H9 (cell line): Measurements from ENCODE around the gene TCF7L2. TPM values are rescaled to one million over a fixed set of nuclear protein-coding genes. Genes with fewer than 3 reads are reported as not detected.

Experiments
- DNase-seq: peaks from one replicate; pipeline ENCODE4 v3.0.0-alpha.2; 2017
- H2AFZ ChIP-seq: one replicate; pipeline ENCODE4 v1.6.1; 2013; ENCODE audit warnings: mild to moderate bottlenecking, low read length, control low read depth, moderate library complexity
- H2AK5ac ChIP-seq: 2 replicates; pipeline ENCODE4 v1.6.1; 2013; ENCODE audit warnings: low read length, control low read depth, mixed read lengths; ENCODE audit not compliant: insufficient read length
- H2BK120ac ChIP-seq: one replicate; pipeline ENCODE4 v1.6.1; 2013; ENCODE audit warnings: low read depth, mild to moderate bottlenecking, low read length, control low read depth, inconsistent platforms; ENCODE audit not compliant: poor library complexity, severe bottlenecking
- H2BK12ac ChIP-seq: 2 replicates; pipeline ENCODE4 v1.6.1; 2013; ENCODE audit warnings: low read length, control low read depth, mixed read lengths, low read depth; ENCODE audit not compliant: insufficient read length
- H2BK15ac ChIP-seq: 2 replicates; pipeline ENCODE4 v1.6.1; 2013; ENCODE audit warnings: low read depth, low read length, control low read depth
- H2BK20ac ChIP-seq: one replicate; pipeline ENCODE4 v1.6.1; 2013; ENCODE audit warnings: low read depth, mild to moderate bottlenecking, low read length, control low read depth, inconsistent platforms; ENCODE audit not compliant: poor library complexity, severe bottlenecking
- H2BK5ac ChIP-seq: 2 replicates; pipeline ENCODE4 v1.6.1; 2013; ENCODE audit warnings: low read length, control low read depth, mixed read lengths; ENCODE audit not compliant: insufficient read length
- H3K14ac ChIP-seq: 2 replicates; pipeline ENCODE4 v1.6.1; 2013; ENCODE audit warnings: low read length, control low read depth; ENCODE audit not compliant: insufficient read depth
- H3K18ac ChIP-seq: 2 replicates; pipeline ENCODE4 v1.6.1; 2013; ENCODE audit warnings: low read depth, mild to moderate bottlenecking, mixed read lengths, low read length, control low read depth; ENCODE audit not compliant: insufficient read length
- H3K23ac ChIP-seq: 2 replicates; pipeline ENCODE4 v1.6.1; 2013; ENCODE audit warnings: low read length, control low read depth, mixed read lengths, low read depth; ENCODE audit not compliant: insufficient read length
- H3K23me2 ChIP-seq: 2 replicates; pipeline ENCODE4 v1.6.1; 2013; ENCODE audit warnings: low read depth, mild to moderate bottlenecking, mixed read lengths, low read length, control low read depth; ENCODE audit not compliant: insufficient read length, poor library complexity, severe bottlenecking
- H3K27ac ChIP-seq: 2 replicates; pipeline ENCODE4 v1.5.1; 2013; ENCODE audit warnings: low read length, control low read depth, mixed read lengths, low read depth; ENCODE audit not compliant: insufficient read length
- H3K27me3 ChIP-seq: 2 replicates; pipeline ENCODE4 v1.6.1; 2013; ENCODE audit warnings: low read length, control low read depth, inconsistent platforms; ENCODE audit not compliant: insufficient read depth
- H3K4ac ChIP-seq: 2 replicates; pipeline ENCODE4 v1.6.1; 2013; ENCODE audit warnings: low read depth, mild to moderate bottlenecking, control low read depth, inconsistent platforms, low read length, moderate library complexity
- H3K4me1 ChIP-seq: 2 replicates; pipeline ENCODE4 v1.6.1; 2013; ENCODE audit warnings: low read length, control low read depth, inconsistent platforms; ENCODE audit not compliant: insufficient read depth
- H3K4me2 ChIP-seq: 2 replicates; pipeline ENCODE4 v1.6.1; 2013; ENCODE audit warnings: low read length, control low read depth, mixed read lengths; ENCODE audit not compliant: insufficient read length, insufficient read depth
- H3K56ac ChIP-seq: 2 replicates; pipeline ENCODE4 v1.6.1; 2013; ENCODE audit warnings: low read depth, mild to moderate bottlenecking, mixed read lengths, low read length, control low read depth; ENCODE audit not compliant: insufficient read length
- H3K79me1 ChIP-seq: 2 replicates; pipeline ENCODE4 v1.6.1; 2013; ENCODE audit warnings: low read depth, mild to moderate bottlenecking, moderate library complexity, low read length, control low read depth, inconsistent platforms; ENCODE audit not compliant: insufficient read depth, poor library complexity, severe bottlenecking
- H3K79me2 ChIP-seq: 2 replicates; pipeline ENCODE4 v1.6.1; 2013; ENCODE audit warnings: low read length, control low read depth, inconsistent platforms; ENCODE audit not compliant: insufficient read depth
- H3K9ac ChIP-seq: 2 replicates; pipeline ENCODE4 v1.6.1; 2013; ENCODE audit warnings: low read length, control low read depth, mixed read lengths; ENCODE audit not compliant: insufficient read length; ENCODE audit errors: extremely low read depth
- H3K9me3 ChIP-seq: one replicate; pipeline ENCODE4 v1.6.1; 2013; ENCODE audit warnings: low read depth, low read length, inconsistent platforms; ENCODE audit not compliant: control insufficient read depth
- H3T11ph ChIP-seq: one replicate; pipeline ENCODE4 v1.6.1; 2013; ENCODE audit warnings: mild to moderate bottlenecking, low read length, control low read depth, inconsistent platforms
- H4K20me1 ChIP-seq: one replicate; pipeline ENCODE4 v1.6.1; 2013; ENCODE audit not compliant: control insufficient read depth, insufficient read length, insufficient read depth
- H4K5ac ChIP-seq: 2 replicates; pipeline ENCODE4 v1.6.1; 2013; ENCODE audit warnings: low read depth, mild to moderate bottlenecking, mixed read lengths, low read length, control low read depth; ENCODE audit not compliant: insufficient read length
- H4K8ac ChIP-seq: replicated peaks from 2 replicates; pipeline ENCODE4 v1.6.1; 2013; ENCODE audit warnings: low read length, control low read depth, mixed read lengths, low read depth; ENCODE audit not compliant: insufficient read length
- H4K91ac ChIP-seq: 2 replicates; pipeline ENCODE4 v1.6.1; 2013; ENCODE audit warnings: low read depth, mild to moderate bottlenecking, moderate library complexity, mixed read lengths, low read length, control low read depth; ENCODE audit not compliant: insufficient read length
- H3K27ac Mint-ChIP-seq, 3 experiments: 2 replicates in 2 of 3; 3 replicates in 1 of 3; pipeline ENCODE4 v1.8.0; 2020 to 2021; ENCODE audit warnings: mixed read lengths in 3 of 3, mild to moderate bottlenecking in 1 of 3, moderate library complexity in 1 of 3
- H3K27me3 Mint-ChIP-seq: 2 replicates; pipeline ENCODE4 v1.8.0; 2021; ENCODE audit warnings: low read depth, mild to moderate bottlenecking, moderate library complexity, mixed read lengths
- H3K36me3 Mint-ChIP-seq, 3 experiments: 2 replicates in 2 of 3; 3 replicates in 1 of 3; pipeline ENCODE4 v1.8.0; 2020 to 2021; ENCODE audit warnings: low read depth in 3 of 3, mixed read lengths in 3 of 3; ENCODE audit not compliant: insufficient read depth in 1 of 3
- H3K4me1 Mint-ChIP-seq, 2 experiments: 2 replicates each; pipeline ENCODE4 v1.8.0; 2020; ENCODE audit warnings: mixed read lengths in 2 of 2
- H3K4me3 Mint-ChIP-seq, 2 experiments: 2 replicates in 1 of 2; 3 replicates in 1 of 2; pipeline ENCODE4 v1.8.0; 2020 to 2021; ENCODE audit warnings: mild to moderate bottlenecking in 2 of 2, mixed read lengths in 2 of 2, moderate library complexity in 1 of 2
- H3K9me3 Mint-ChIP-seq, 2 experiments: 2 replicates in 1 of 2; 3 replicates in 1 of 2; pipeline ENCODE4 v1.8.0; 2020; ENCODE audit warnings: mild to moderate bottlenecking in 2 of 2, mixed read lengths in 2 of 2, moderate library complexity in 1 of 2
- WGBS: extraction: QIAGEN DNeasy Blood & Tissue Kit; methylation state at CpG from one replicate; pipeline ENCODE4 v1.1.7; 2013; ENCODE audit warnings: missing lambda C conversion rate, low lambda C conversion rate, mixed read lengths; ENCODE audit not compliant: insufficient read length; ENCODE audit errors: extremely low coverage; 5-methylcytosine and 5-hydroxymethylcytosine counted together
- total RNA-seq: library from RNA; stranded (reverse); gene quantifications from 2 replicates; pipeline ENCODE4 v1.2.1, GENCODE V29; 2021
- TF ChIP-seq, protein P1 (sequence below): fragments of 200-600 bp; sonication (generic); conservative IDR thresholded peaks from 3 replicates; pipeline ENCODE4 v1.8.0; 2021; ENCODE audit warnings: antibody characterized with exemption, mild to moderate bottlenecking

TCF7L2 gene
- total RNA-seq, 1 experiment from 2014 or later: 71.1 TPM

DNA sequence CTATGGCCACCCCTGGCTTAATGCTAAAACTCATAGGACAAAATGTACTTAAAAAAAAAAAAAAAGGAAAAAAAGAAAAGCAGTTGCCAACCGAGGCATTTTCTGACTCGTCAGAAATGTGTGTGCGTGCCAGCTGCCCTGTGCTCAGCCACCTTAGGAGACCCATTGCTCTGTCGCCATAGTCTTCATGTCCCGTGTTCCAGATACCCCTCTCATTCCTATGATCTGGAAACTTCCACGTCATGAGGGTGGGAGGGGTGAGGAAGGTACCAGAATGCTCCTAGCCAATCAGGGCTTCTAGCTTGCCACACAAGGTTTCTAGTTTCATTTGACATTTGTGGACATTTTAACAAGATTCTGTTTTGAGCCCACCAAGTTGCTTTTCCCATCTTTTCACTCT, 212.9 kb downstream of the TCF7L2 start:
- peaks cover 28 to 74% (median 63%) of the 10 kb centered on the region in 3 experiments; a peak in 6 of 7 replicates for H3K36me3 Mint-ChIP-seq
- Histone ChIP-seq H3K4me2 (no peak overlapping the region), H3K27ac (no peak overlapping the region), H2BK5ac (no peak overlapping the region), H3K27me3 (no peaks in the 10 kb centered on the region), H3K4ac (no peak overlapping the region), H2BK15ac (no peak overlapping the region), H3K9me3 (no peaks in the 10 kb centered on the region), H3K4me1 (peaks cover 6% of the 10 kb centered on the region; the same call in 1 of the 2 replicates), H3T11ph (no peak overlapping the region), H3K23me2 (no peaks in the 10 kb centered on the region), H2AK5ac (no peak overlapping the region), H2BK12ac (no peak overlapping the region), H2AFZ (no peak overlapping the region), H3K56ac (no peak overlapping the region), H2BK20ac (no peak overlapping the region), H3K14ac (no peak overlapping the region), H4K8ac (no peak overlapping the region), H3K79me2 (no peaks in the 10 kb centered on the region), H3K9ac (no peak overlapping the region), H4K5ac (no peak overlapping the region), H3K18ac (no peak overlapping the region), H4K20me1 (no peaks in the 10 kb centered on the region), H2BK120ac (no peak overlapping the region), H4K91ac (no peak overlapping the region), H3K23ac (no peak overlapping the region), H3K79me1 (no peaks in the 10 kb centered on the region)
- no peak for DNase-seq
- H3K27ac Mint-ChIP-seq: peak overlapping the region in 2 of 3 experiments; percentile 51 to 82; a peak in 3 of 7 replicates
- WGBS: no CpG with 5 or more reads among the region's 6 CpGs
- peaks cover 44 to 77% of the 10 kb centered on the region in 2 experiments for H3K4me1 Mint-ChIP-seq
- TF ChIP-seq, protein P1, sequence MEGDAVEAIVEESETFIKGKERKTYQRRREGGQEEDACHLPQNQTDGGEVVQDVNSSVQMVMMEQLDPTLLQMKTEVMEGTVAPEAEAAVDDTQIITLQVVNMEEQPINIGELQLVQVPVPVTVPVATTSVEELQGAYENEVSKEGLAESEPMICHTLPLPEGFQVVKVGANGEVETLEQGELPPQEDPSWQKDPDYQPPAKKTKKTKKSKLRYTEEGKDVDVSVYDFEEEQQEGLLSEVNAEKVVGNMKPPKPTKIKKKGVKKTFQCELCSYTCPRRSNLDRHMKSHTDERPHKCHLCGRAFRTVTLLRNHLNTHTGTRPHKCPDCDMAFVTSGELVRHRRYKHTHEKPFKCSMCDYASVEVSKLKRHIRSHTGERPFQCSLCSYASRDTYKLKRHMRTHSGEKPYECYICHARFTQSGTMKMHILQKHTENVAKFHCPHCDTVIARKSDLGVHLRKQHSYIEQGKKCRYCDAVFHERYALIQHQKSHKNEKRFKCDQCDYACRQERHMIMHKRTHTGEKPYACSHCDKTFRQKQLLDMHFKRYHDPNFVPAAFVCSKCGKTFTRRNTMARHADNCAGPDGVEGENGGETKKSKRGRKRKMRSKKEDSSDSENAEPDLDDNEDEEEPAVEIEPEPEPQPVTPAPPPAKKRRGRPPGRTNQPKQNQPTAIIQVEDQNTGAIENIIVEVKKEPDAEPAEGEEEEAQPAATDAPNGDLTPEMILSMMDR: no peak
- H3K27me3 Mint-ChIP-seq: no peaks in the 10 kb centered on the region
- no peak overlapping the region for H3K4me3 Mint-ChIP-seq
- no peaks in the 10 kb centered on the region; a peak in 1 of 5 replicates for H3K9me3 Mint-ChIP-seq
